IMR-90 (cell line): ENCODE data around the gene MT3. TPM values are rescaled to one million over a fixed set of nuclear protein-coding genes. Genes with fewer than 3 reads are reported as not detected.

ENCODE experiments used
- ATAC-seq: fragments of 200-7000 bp; cut with Tn5 transposase; 2 replicates; pipeline ENCODE4 v1.9.1; 2020; ENCODE audit warnings: low read depth, mild to moderate bottlenecking, moderate library complexity
- BruUV-seq: library from RNA; stranded (reverse); fragments of 400-500 nt; replicated peaks from 2 replicates; lab custom pipeline; 2021; lab: Mats Ljungman, UMichigan
- CTCF ChIA-PET: fragments of 300-600 bp; formaldehyde crosslinking; extraction: SDS; loops from one replicate; lab custom pipeline; 2021; ENCODE audit warnings: antibody characterized with exemption; lab: Yijun Ruan, JAX
- POLR2A ChIA-PET: fragments of 300-600 bp; sonication (Branson Sonifier 250); formaldehyde crosslinking; loops from one replicate; lab custom pipeline; 2022; ENCODE audit warnings: antibody characterized with exemption; ENCODE audit not compliant: unreplicated experiment; lab: Charles Lee
- DNase-seq: peaks from one replicate; pipeline ENCODE4 v3.0.0; 2013
- H2AFZ ChIP-seq: replicated peaks from 2 replicates; pipeline ENCODE3; 2013; ENCODE audit warnings: low read length, mild to moderate bottlenecking; ENCODE audit not compliant: poor library complexity
- H2AK5ac ChIP-seq: 2 replicates; pipeline ENCODE4 v1.6.1; 2013; ENCODE audit warnings: low read depth, low read length, inconsistent platforms
- H2AK9ac ChIP-seq: replicated peaks from 2 replicates; pipeline ENCODE3; 2013; ENCODE audit warnings: mild to moderate bottlenecking, low read depth, low read length, moderate library complexity; ENCODE audit not compliant: poor library complexity
- H2BK120ac ChIP-seq: 2 replicates; pipeline ENCODE4 v1.6.1; 2013; ENCODE audit warnings: low read depth, low read length, inconsistent platforms
- H2BK15ac ChIP-seq: 3 replicates; pipeline ENCODE4 v1.6.1; 2013; ENCODE audit warnings: low read depth, low read length, inconsistent platforms
- H2BK20ac ChIP-seq: 2 replicates; pipeline ENCODE4 v1.6.1; 2013; ENCODE audit warnings: low read depth, mild to moderate bottlenecking, inconsistent platforms, low read length, moderate library complexity
- H2BK5ac ChIP-seq: 2 replicates; pipeline ENCODE4 v1.6.1; 2013; ENCODE audit warnings: mild to moderate bottlenecking, low read depth, low read length, inconsistent platforms; ENCODE audit not compliant: poor library complexity, severe bottlenecking
- H3K14ac ChIP-seq: replicated peaks from 2 replicates; pipeline ENCODE4 v1.6.1; 2013; ENCODE audit warnings: low read depth, low read length, inconsistent platforms
- H3K18ac ChIP-seq: 2 replicates; pipeline ENCODE4 v1.6.1; 2013; ENCODE audit warnings: low read depth, low read length, control low read depth
- H3K23ac ChIP-seq: 2 replicates; pipeline ENCODE4 v1.6.1; 2013; ENCODE audit warnings: low read depth, low read length, inconsistent platforms
- H3K27ac ChIP-seq: 2 replicates; pipeline ENCODE4 v1.5.1; 2013; ENCODE audit warnings: mild to moderate bottlenecking, control low read depth, low read length; ENCODE audit not compliant: insufficient read depth
- H3K27me3 ChIP-seq: 2 replicates; pipeline ENCODE4 v1.6.1; 2013; ENCODE audit warnings: low read length; ENCODE audit not compliant: control insufficient read depth, insufficient read depth
- H3K36me3 ChIP-seq: 2 replicates; pipeline ENCODE4 v1.6.1; 2013; ENCODE audit warnings: low read length, mixed read lengths; ENCODE audit not compliant: control insufficient read depth, insufficient read depth
- H3K4ac ChIP-seq: 2 replicates; pipeline ENCODE4 v1.6.1; 2013; ENCODE audit warnings: low read depth, low read length, inconsistent platforms
- H3K4me1 ChIP-seq: 2 replicates; pipeline ENCODE4 v1.6.1; 2013; ENCODE audit warnings: low read length, mixed read lengths; ENCODE audit not compliant: control insufficient read depth, insufficient read depth
- H3K4me2 ChIP-seq: 2 replicates; pipeline ENCODE4 v1.6.1; 2013; ENCODE audit warnings: low read depth, mild to moderate bottlenecking, control low read depth, low read length, moderate library complexity
- H3K4me3 ChIP-seq: 2 replicates; pipeline ENCODE4 v1.5.1; 2013; ENCODE audit warnings: low read depth, mild to moderate bottlenecking, control low read depth, low read length, moderate library complexity; ENCODE audit not compliant: insufficient read depth
- H3K56ac ChIP-seq: 2 replicates; pipeline ENCODE4 v1.6.1; 2013; ENCODE audit warnings: low read length, inconsistent platforms; ENCODE audit not compliant: insufficient read depth; ENCODE audit errors: extremely low read depth
- H3K79me1 ChIP-seq, 2 experiments: 2 replicates each; pipeline ENCODE4 v1.6.1; 2013; ENCODE audit warnings: low read length in 2 of 2, inconsistent platforms in 1 of 2, low read depth in 1 of 2
- H3K9ac ChIP-seq: 2 replicates; pipeline ENCODE4 v1.6.1; 2013; ENCODE audit warnings: low read depth, low read length, control low read depth
- H3K9me1 ChIP-seq: 2 replicates; pipeline ENCODE4 v1.6.1; 2013; ENCODE audit warnings: low read length, inconsistent platforms; ENCODE audit not compliant: insufficient read depth
- H3K9me3 ChIP-seq: 2 replicates; pipeline ENCODE4 v1.6.1; 2013; ENCODE audit warnings: low read length; ENCODE audit not compliant: control insufficient read depth, insufficient read depth
- H4K20me1 ChIP-seq: 2 replicates; pipeline ENCODE4 v1.6.1; 2013; ENCODE audit warnings: low read length, inconsistent platforms; ENCODE audit not compliant: insufficient read depth
- H4K5ac ChIP-seq: 2 replicates; pipeline ENCODE4 v1.6.1; 2013; ENCODE audit warnings: mild to moderate bottlenecking, low read depth, low read length, control low read depth
- H4K8ac ChIP-seq, 2 experiments: 2 replicates each; pipeline ENCODE4 v1.6.1; 2013; ENCODE audit warnings: low read depth in 2 of 2, low read length in 2 of 2, control low read depth in 1 of 2, inconsistent platforms in 1 of 2
- H4K91ac ChIP-seq: 2 replicates; pipeline ENCODE4 v1.6.1; 2013; ENCODE audit warnings: low read depth, low read length, inconsistent platforms; ENCODE audit not compliant: insufficient read depth
- CHD1 ChIP-seq: IDR thresholded peaks from 2 replicates; pipeline ENCODE4 v1.6.1; 2012; ENCODE audit warnings: low read depth, low read length, improper control_type of control experiment
- WGBS, 2 experiments: methylation state at CpG; one replicate each; pipeline versions ENCODE4 v1.1.5 to v1.1.7; 2013; ENCODE audit warnings: missing lambda C conversion rate in 2 of 2; ENCODE audit not compliant: insufficient read length in 1 of 2; ENCODE audit errors: extremely low coverage in 2 of 2; 5-methylcytosine and 5-hydroxymethylcytosine counted together
- dilution Hi-C: fragments of 300-500 bp; cut with HindIII; formaldehyde crosslinking; loops from one replicate; pipeline ENCODE4 v1.14.3; 2018; ENCODE audit warnings: low sequenced_read_pairs; ENCODE audit not compliant: unreplicated experiment
- in situ Hi-C: fragments of 300-500 bp; cut with MboI; formaldehyde crosslinking; loops from 3 replicates; pipeline ENCODE4 v1.14.3; 2019; ENCODE audit warnings: low sequenced_read_pairs, inconsistent platforms, mixed read lengths
- intact Hi-C: fragments of 100-400 bp; cut with micrococcal nuclease; formaldehyde crosslinking; loops from 2 replicates; pipeline ENCODE4 v1.10.0; 2022
- polyA plus RNA-seq, 3 experiments: library from polyadenylated mRNA; depleted of rRNA; stranded (reverse); fragments of >200 nt; gene quantifications; 2 replicates each; pipeline ENCODE4 v1.2.3, GENCODE V29; 2012; ENCODE audit warnings: low replicate concordance in 1 of 3
- total RNA-seq: library from RNA; depleted of rRNA; stranded (reverse); fragments of >200 nt; gene quantifications from 2 replicates; pipeline ENCODE4 v1.2.3, GENCODE V29; 2012

Gene MT3
- total and polyA plus RNA-seq, 2 of the 4 experiments (the other 2 are of a cell fraction), result 0.62 TPM; not detected in 1

- Histone ChIP-seq H3K4me1 (peaks cover 18% of the 10 kb centered on the region), H3K27me3 (no peaks in the 10 kb centered on the region), H2AFZ (peak overlapping the region; percentile 94), H2BK20ac (peak overlapping the region; percentile 73), H2BK15ac (peak overlapping the region; percentile 88), H4K8ac (peak overlapping the region; percentile 54 to 66; a peak in 3 of 4 replicates), H3K4me2 (no peak overlapping the region; the same call in 1 of the 2 replicates), H4K91ac (peak overlapping the region; percentile 54), H3K27ac (peak overlapping the region; percentile 22; the same call in 1 of the 2 replicates), H3K4ac (peak overlapping the region; percentile 83), H2AK5ac (peak overlapping the region; percentile 97), H3K79me1 (peaks cover 2 to 39% of the 10 kb centered on the region in 2 experiments; a peak in 3 of 4 replicates), H3K36me3 (no peaks in the 10 kb centered on the region), H4K5ac (peak overlapping the region; percentile 86), H2BK120ac (peak overlapping the region; percentile 73), H3K23ac (peak overlapping the region; percentile 53), H3K18ac (no peak overlapping the region), H3K9me1 (peaks cover 16% of the 10 kb centered on the region), H2BK5ac (peak overlapping the region; percentile 21), H3K14ac (peak overlapping the region; percentile 72), H3K9me3 (no peaks in the 10 kb centered on the region), H4K20me1 (no peaks in the 10 kb centered on the region), H3K56ac (0 out of 2 replicates have a peak overlapping the region, but pooled peaks have one; percentile 4), H3K4me3 (no peak overlapping the region), H3K9ac (peak overlapping the region; percentile 66; the same call in 1 of the 2 replicates), H2AK9ac (peak overlapping the region; percentile 73)
- in situ Hi-C loops, result no loop called here
- WGBS, 2 experiments, result 34% methylated on average over 8 of the region's 23 CpGs; no CpG with 5 or more reads in 1 of the 2 experiments
- DNase-seq (no peak), ATAC-seq (no peak)
- ChIA-PET CTCF (interaction anchor here (0.6 kb wide), 1 partner anchor 12 kb away, joined by 3 read pairs; no protein-coding TSS in a partner anchor), POLR2A (interaction anchor here (0.5 kb wide), 1 partner anchor 10 kb away, joined by 3 read pairs; no protein-coding TSS in a partner anchor)
- BruUV-seq, result no TSS peak
- dilution Hi-C loops, result no loop called here
- no peak for TF ChIP-seq CHD1
- intact Hi-C loops, result no loop called here
These were observed 27.4 kb downstream of the MT3 start for GRCh38 chr16:56616608-56617211.
